ENCODE data around the gene TNK2.

DNA sequence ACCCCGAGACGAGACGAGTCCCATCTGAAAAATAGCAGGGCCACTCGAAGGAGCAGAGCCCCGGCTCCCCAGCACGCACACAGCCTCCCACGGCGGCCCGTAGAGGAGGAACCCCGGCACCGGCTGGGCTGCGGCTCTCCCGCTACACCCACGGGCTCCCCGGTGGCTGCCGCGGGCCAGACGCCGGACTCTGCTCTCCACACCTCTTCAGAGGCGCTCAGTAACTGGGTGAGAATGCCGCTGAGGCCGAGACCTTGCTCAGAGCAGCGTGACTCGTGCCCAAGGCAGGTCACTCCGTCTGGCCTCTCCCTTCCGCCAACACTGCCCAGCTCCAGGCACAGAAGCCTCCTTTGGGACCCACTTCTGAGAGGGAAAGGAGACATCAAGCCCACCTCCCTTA is 34.4 kb downstream of the TNK2 start:
- TF ChIP-seq, protein P1, sequence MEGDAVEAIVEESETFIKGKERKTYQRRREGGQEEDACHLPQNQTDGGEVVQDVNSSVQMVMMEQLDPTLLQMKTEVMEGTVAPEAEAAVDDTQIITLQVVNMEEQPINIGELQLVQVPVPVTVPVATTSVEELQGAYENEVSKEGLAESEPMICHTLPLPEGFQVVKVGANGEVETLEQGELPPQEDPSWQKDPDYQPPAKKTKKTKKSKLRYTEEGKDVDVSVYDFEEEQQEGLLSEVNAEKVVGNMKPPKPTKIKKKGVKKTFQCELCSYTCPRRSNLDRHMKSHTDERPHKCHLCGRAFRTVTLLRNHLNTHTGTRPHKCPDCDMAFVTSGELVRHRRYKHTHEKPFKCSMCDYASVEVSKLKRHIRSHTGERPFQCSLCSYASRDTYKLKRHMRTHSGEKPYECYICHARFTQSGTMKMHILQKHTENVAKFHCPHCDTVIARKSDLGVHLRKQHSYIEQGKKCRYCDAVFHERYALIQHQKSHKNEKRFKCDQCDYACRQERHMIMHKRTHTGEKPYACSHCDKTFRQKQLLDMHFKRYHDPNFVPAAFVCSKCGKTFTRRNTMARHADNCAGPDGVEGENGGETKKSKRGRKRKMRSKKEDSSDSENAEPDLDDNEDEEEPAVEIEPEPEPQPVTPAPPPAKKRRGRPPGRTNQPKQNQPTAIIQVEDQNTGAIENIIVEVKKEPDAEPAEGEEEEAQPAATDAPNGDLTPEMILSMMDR (IDR thresholded peaks at IDR 0.05; ENCODE audit: insufficient read depth, low read depth, low read length) = no peak
- TF ChIP-seq EZH2 (IDR thresholded peaks at IDR 0.05; ENCODE audit: insufficient read depth, low read length) = no peak
